Measurements from ENCODE around the gene TBC1D8.

Gene TBC1D8

DNA sequence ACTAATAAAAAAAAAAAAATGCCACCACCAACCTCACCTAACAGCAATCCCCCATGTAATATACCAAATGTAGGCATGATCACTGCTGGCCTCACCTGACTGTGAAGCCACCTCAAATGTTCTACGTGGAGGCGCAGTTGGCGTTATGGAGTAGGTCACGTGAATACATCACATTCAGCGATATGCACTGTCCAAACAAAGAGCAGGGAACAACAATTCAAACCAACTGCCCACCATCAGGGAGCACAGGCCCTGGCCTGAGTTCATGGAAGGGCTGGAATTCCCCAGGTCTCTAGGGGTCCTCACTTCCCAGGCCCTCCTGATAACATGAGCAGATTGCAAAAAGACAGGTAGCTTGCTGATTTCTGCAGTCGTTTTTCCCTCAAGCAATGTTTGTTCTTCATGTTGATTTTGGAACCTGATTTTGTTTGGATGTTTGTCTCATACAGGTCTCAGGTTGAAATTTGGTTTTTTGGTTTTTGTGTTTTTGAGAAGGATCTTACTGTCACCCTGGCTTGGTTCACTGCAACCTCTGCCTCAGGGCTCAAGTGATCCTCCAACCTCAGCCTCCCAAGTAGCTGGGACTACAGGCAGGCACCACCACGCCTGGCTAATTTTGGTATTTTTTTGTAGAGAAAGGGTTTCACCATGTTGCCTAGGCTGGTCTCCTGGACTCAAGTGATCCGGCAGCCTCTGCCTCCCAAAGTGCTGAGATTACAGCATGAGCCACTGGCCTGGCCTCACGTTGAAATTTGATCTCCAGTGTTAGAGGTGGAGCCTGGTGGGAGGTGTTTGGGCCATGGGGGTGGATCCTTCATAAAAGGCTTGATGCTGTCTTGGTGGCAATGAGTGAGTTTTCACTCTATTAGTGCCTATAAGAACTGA, 15.5 kb downstream of the TBC1D8 start:
- DNase-seq (ENCODE audit: low read depth in 2 of 2): no peak

DNA sequence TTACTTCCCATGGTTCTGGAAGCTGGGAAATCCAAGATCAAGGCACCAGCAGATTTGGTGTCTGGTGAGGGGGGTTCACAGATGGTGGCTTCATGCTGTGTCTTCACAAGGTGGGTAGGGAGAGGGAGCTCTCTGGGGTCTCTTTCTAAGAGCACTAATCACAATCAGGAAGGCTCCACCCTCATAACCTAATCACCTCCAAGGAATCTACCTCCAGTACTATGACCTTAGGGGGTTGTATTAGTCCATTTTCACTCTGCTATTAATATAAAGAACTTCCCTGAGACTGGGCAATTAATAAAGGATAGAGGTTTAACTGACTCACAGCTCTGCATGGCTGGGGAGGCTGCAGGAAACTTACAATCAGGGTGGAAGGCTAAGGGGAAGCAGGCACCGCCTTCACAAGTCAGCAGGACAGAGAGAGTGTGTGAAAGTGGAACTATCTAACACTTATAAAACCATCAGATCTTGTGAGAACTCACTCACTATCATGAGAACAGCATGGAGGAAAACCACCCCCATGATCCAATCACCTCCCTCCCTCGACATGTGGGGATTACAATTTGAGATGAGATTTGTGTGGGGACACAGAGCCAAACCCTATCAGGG, 17.6 kb downstream of the TBC1D8 start:
- no peak for DNase-seq (ENCODE audit: low read depth in 2 of 2)

DNA sequence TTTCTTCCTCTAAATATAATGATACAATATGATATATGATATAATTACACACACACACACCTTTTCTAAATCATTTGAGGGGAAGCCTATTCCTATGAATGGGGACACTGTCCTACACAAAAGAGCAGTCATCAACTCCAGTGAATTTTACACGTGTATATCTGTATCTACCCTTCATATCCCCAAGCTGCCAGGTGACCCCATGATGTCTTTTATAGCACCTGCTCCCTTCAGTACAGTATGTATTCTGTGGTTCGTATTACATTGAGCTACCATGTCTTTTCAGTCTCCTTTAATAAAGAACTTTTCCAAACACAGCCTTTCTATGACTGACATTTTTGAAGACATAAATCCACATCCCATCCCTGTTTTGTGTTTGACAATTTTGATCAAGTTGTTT, 19.0 kb downstream of the TBC1D8 start:
- DNase-seq (ENCODE audit: low read depth in 2 of 2): no peak

DNA sequence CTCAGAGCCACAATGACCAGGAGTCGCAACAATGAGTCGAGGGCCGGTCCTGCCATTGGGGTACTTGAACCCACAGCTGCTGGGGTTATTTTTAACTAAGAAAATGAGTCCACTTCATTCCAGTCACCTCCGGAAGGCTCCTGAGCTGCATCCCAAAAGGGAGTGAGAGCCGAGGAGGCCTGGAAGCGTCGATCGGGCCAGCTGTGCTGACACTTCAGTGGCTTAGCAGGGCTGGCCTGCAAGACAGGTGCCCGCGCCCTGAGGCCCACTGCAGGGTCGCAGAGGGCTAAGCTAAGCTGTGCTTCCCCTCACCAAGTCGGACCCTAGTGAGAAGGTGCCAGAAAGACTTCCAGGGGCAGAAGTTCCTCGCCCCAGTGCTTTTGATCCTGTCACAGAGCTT, 21.1 kb downstream of the TBC1D8 start:
- DNase-seq (ENCODE audit: low read depth in 2 of 2): no peak

DNA sequence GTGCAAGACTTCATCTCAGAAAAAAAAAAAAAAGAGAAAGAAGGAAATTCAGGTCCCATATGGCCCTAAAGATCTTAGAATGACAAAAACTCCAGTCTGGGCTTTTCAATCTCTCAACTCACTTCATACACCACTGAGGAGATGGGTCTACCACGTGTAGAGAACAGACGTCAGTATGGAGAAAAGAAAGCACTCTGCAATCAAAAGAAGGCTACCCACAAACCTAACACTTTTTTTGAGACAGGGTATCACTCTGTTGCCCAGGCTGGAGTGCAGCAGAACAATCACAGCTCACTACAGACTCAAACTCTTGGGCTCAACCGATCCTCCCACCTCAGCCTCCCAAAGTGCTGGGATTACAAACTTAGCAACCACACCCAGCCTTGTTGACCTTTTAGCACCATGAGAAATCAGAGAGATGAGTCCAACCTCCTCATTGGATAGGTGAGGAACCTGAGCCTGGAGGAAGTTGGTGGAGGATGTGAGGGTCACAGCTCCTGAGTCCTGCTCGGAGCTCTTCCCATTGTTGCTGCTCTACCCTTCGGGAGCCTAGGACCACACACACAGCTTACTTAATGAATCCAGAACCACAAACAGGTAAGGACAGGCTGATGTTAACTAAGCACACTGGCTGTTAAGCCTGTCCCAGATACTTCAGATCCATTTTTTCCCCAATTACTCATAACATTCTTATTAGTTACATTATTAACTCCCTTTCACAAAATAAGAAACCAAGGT, 23.7 kb downstream of the TBC1D8 start:
- no peak for DNase-seq (ENCODE audit: low read depth in 2 of 2)

DNA sequence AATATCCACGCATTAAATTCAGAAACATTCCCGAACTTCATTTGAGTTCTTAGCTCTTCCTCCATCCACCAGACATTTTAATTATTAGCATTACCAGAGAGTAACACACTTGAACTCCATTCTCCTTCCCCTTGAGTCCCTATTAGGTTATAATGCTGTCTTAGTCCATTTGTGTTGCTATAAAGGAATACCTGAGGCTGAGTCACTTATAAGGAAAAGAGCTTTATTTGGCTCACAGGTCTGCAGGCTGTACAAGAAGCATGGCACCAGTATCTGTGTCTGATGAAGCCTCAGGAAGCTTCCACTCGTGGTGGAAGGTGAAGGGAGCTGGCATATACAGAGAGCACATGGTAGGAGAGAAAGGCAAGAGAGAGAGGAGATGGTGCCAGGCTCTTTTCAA, 25.4 kb downstream of the TBC1D8 start:
- DNase-seq (ENCODE audit: low read depth in 2 of 2): no peak

DNA sequence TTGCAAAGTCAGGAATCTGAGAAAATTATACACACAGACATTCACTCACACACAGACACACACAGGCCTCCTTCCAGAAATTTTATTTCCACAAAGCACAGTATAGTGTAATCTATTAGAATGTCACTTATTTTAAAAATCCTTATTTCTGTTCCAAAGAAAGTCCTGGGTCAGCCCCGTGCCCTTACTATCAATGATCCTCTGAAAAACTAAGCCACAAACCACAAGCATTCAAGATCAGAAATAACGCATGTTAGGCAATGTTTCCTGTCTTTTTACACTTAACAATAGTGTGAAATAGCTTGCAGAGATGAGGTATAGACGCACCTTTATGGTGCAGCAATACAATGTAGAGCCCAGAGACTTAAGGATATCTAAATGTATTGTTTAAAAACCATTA, 25.8 kb downstream of the TBC1D8 start:
- no peak for DNase-seq (ENCODE audit: low read depth in 2 of 2)

DNA sequence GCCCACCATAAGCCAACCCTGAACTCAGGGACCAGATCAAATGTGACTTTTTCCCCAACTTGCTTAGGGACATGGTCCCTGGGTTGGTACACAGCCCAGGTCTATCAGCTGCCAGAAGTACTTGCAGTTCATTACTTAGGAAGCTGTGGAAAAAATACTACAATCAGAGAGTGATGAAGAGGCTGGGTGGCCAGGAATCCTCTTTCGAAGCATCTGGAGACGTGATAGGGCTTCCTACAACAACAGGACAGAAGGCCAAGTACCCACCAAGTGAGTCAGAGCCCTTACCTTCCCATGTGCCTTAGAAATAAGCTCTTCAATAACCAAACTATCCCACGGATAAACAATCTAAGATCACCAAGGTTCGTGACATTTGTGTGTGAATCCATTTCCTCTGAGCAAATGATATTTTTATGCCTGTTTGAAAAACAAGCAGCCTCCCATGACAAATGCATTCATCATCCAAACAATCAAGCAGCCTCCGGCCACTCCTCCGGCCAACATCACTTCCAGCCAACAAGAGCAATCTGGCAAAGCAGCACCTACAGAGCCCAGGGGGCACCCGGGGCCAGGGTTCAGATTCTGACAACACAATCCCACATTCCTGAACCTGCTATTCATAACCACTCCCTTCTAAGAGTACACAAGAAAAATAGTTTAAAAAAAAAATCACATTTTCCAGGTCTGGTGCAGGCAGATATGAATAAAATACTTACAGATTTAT, 26.4 kb downstream of the TBC1D8 start:
- no peak for DNase-seq (ENCODE audit: low read depth in 2 of 2)

DNA sequence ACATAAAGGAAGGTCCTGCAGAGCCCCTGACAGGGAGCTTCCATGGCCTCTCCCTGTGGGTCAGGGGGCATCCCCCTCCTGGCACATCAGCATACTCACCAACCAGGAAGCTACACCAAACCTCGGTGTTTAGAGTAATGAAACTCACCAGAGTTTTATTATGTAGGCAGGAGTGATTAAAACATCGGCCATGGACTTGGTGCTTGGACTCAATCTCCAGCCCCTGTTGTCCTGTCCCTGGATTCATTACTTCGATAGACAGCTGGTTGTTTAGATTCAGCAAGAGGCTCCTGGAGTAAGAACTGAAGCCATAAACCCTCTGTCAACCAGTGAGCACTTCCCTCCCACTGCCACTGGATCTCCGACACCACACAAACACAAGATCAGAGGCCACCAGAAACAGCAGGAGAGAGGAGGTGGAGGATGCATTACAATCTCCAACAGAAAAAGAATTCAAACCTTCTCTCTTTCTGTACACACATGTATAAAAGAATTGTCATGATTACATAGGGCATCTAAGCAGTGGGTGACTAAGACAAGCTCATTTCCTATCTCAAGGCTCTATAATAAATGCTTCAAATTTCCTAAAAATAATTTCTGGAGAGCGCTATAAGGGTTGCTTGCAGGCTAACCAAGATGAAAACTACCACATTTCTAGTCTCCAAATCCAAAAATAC, 27.2 kb downstream of the TBC1D8 start:
- DNase-seq (ENCODE audit: low read depth in 2 of 2): no peak

DNA sequence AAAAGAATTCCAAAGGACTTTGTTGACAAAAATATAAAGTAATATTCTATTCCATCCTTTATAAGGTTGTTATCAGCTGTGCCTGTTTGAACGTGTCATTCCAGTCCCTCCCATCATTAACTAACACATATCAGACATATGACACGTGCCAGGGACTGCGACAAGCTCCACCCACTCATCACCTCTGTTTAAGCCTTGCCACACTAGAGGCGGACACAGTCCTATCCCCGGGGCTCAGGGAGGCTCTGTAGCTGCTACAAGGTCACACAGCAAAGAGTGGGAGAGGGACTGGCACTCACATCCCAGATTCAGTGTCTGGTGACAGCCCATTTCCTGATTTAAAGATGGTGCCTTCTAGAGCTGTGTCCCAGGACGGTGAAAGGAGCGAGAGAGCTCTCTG, 30.0 kb downstream of the TBC1D8 start:
- no peak for DNase-seq (ENCODE audit: low read depth in 2 of 2)

DNA sequence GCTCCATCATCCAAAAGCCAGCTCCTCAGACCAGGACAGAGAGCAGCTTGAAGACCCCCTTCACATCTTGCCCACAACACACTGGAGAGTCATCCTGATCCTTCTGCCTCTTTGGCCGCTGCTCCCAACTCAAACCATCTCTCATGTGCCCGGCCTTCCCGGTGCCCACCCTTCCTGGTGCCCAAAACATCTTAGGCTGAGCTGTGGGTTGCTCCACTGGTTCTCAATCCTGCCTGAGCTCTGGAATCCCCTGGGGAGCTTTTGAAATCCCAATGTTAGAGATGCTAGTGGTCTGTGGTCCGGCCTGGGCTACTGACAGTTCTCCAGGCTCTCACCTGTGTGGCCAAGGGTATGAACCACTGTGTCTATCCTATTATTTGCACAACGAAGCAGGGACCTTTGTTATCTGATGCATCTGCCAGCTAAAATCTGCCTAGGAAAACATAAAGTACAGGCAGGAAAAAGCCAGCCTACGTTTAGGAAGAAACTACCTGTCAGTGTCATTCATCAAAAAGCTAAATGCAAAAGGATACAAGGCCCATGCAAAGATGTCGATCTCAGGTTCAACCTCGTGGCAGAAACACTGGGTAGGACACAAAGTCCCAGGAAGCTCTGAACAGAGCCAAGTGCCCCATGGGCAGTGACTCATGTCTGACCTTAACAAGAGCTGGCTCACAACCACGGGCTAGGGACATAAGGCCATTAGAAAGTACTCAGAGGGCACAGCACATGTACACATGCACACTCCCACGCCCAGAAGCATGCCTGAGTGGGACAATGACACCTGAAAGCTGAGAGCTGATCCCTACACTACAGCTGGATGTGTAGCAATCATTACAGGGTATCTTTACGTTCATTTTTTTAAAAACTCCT, 30.8 kb downstream of the TBC1D8 start:
- no peak for DNase-seq (ENCODE audit: low read depth in 2 of 2)

DNA sequence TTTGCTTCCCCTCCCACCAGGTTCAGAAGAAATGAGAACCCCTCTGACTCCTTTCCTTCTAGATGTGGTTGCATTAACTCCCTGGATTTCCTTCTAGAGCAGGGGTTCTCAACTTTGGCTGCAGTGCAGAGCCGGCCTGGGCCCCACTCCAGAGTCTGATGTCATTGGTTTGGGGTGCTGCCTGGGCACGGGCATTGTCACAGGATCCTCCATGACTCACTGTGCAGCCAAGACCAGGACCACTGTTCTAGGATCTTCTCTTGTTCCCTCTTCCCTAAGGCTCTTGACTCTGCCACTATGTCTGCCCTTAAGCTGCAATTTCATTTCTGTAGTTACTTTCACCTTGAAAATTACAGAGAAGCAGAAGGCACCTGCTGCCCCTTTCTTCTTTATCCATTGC, 31.8 kb downstream of the TBC1D8 start:
- DNase-seq (ENCODE audit: low read depth in 2 of 2): no peak

DNA sequence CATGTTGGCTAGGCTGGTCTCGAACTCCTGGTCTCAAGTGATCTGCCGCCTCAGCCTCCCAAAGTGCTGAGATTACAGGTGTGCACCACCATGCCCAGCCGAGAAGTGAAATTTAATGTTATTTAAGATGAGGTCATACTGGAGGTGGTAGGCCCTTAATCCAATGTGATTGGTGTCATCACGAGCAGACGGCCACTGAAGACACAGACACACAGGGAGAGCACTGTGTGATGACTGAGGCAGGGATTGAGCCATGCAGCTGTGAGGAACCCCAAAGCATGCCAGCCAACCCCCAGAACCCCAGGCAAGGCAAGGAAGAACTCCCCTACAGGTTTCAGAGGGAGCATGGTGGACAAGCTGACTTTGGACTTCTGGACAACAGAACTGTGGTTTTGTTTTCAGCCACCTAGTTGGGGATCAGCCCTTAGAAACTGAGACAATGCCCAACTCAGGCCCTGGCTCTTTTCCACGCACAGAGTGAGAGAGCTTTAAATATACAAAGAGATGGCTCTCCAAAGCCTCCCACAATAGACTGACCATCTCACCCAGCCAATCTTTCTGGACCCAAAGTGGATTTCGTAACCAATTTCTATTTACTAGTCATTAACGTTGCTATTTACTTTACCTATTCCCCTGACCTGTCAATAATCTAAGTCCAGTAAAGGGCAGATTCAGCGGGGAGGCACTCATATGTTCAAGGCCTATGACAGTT, 34.2 kb downstream of the TBC1D8 start:
- DNase-seq (ENCODE audit: low read depth in 2 of 2): no peak

DNA sequence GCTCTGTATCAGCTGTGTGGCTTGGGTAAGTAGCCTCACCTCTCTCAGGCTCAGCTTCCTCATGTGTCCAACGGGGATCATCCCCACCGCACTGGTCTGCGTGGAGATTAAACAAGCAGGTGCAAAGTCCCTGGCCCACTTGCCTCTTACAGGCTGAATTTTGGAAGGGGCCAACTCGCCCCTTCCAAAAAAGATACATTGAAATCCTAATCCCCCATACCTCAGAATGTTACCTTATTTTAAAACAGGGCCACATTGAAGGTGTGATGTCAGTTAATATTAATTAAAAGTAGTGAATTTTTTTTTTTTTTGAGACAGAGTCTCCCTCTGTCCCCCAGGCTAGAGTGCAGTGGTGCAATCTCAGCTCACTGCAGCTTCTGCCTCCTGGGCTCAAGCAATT, 34.8 kb downstream of the TBC1D8 start:
- no peak for DNase-seq (ENCODE audit: low read depth in 2 of 2)

DNA sequence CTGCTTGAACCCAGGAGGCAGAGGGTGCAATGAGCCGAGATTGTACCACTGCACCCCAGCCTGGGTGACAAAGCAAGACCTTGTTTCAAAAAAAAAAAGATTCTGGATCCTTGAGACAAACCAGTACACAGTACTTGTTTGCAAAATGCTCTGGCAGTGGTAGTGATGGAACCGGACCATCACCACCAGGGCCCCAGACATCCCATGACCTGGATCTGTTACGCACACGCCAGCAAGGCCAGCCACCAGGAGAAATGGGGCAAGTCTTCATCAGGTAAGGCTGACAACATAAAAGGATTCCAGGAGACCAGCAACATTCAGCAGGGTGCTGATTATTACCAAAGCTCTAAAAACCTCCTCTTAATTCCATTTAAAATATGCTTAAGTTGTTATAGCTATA, 35.5 kb downstream of the TBC1D8 start:
- no peak for DNase-seq (ENCODE audit: low read depth in 2 of 2)

DNA sequence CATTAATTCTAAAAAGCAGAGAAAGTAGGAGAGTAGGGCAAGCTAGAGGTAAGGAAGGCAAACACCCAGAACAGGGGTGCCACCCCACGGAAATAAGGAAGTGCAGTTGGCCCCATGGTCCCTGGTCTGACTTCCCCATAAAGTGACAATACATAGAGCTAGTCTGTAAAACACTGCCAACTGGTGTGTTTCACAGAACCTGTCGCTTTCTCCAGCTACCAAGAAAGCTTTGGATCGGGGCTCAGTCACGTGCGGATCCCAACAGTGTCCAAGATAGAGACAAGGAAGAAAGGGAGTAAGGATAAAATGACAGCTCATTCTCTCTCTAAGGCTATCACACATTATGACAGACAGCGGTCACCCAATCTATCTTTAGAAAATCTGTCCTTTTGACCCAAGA, 36.4 kb downstream of the TBC1D8 start:
- no peak for DNase-seq (ENCODE audit: low read depth in 2 of 2)

DNA sequence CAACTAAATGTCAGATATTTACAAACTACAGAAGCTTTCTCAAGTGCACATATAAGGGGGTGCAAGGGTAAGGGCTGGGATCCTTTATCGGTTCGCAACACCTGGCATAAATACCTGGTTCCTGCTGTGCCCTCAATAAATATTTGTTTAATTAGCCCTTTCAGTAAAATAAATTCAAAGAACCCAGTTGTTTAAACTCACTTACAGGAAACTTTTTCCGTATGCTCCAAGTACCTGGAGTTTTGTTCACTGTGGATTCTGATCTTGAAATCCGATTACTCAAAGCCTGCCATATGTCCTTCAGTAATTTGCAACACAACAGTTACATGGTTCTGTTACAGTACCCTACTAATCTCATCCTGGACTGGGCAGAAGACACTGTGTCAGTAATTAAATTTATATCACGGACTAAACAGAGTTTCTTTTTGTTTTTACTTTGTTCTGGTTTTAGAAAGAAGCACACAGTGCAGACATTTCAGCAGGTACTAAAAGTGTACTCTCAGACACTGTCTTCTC, 36.9 kb downstream of the TBC1D8 start:
- no peak for DNase-seq (ENCODE audit: low read depth in 2 of 2)

DNA sequence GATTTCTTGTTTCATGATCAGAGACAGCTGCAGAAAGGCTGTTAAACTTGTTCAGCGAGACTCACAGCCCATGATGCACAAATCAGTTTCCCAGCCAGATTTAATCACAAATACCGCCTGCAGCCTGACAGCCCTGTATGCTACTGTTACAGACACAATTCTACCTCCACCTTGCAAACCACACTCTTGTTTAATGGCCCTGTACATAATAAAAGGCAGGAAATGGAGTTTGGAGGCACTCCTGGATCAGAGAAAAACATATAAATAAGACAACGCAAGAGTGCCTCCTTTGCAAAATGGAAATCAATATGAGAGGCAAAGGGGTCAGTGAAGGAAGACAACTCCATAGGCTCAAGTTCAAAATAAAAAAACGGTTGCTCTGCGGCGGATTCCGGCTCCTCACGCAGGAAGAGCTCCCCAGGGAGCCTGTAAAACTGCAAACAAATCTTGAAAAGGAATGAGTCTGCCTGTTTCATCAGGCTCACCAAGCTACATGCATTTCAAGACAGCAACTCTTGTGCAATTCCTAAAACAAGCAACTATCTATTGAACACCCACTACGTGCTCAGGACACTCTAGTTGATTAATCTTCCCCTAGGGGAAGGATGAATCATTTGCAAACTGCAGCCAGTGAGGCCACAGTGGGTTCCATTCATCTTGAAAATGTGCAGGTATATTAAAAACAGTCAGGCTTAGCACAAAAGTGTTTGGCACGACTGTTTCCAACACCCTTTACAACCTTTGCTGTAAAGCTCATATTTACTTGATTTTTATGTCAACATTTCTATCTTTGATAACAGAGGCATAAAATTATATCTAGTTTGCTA, 37.5 kb downstream of the TBC1D8 start:
- peak; percentile 68 to 70 for DNase-seq (ENCODE audit: low read depth in 2 of 2)

DNA sequence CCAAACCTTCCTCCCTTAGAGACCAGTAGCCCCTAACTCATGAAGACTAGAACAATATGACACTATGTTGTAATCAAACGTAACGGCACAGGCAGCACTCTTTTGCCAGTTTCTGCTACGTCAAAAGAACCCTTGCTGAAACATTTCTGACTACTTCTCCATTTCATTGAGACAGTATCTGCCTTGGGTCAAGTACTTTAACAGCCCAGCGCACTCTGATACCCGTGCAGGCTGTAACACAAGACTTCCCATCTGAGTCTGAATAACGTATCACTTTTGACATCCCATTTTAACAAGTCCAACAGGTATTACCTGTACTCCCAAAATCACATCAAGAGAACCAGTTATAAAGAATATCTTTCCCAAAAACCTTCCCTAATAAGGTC, 38.4 kb downstream of the TBC1D8 start:
- no peak for DNase-seq (ENCODE audit: low read depth in 2 of 2)
